Testis (tissue), 2 donors: Measurements from ENCODE around the gene WRNIP1.

Experiments used
- CTCF ChIP-seq, 3 experiments: fragments of 450-650 bp in 2 of 3; fragments of 200-600 bp in 1 of 3; sonication (generic) in 1 of 3; IDR thresholded peaks; one replicate each; pipeline ENCODE4 v1.5.1; 2016 to 2019; ENCODE audit warnings: antibody characterized with exemption in 3 of 3, mild to moderate bottlenecking in 2 of 3, moderate library complexity in 1 of 3
- POLR2A ChIP-seq: fragments of 450-650 bp; IDR thresholded peaks from one replicate; pipeline ENCODE4 v1.6.1; 2017; ENCODE audit warnings: antibody characterized with exemption, mild to moderate bottlenecking, moderate library complexity

GRCh38 chr6:2795162-2795561 lies 30.0 kb downstream of the WRNIP1 start:
- TF ChIP-seq CTCF (IDR thresholded peaks at IDR 0.05): no peak
- TF ChIP-seq POLR2A: no peak
